SK-N-SH treated with all-trans-retinoic acid at 6 μM for 48 hours (cell line): ENCODE measurements around the gene NDUFS8.

Source experiments
- ARNTL ChIP-seq: fragments of 450-650 bp; formaldehyde crosslinking; IDR thresholded peaks from 2 replicates; pipeline ENCODE4 v1.5.0; 2020; ENCODE audit warnings: low read depth, mild to moderate bottlenecking, moderate library complexity, borderline replicate concordance
- BACH2 ChIP-seq: fragments of 250-450 bp; sonication (Bioruptor Pico); IDR thresholded peaks from 2 replicates; pipeline ENCODE4 v1.9.0; 2021; ENCODE audit warnings: mild to moderate bottlenecking, borderline replicate concordance
- OSR1 ChIP-seq: fragments of 250-450 bp; sonication (Bioruptor Pico); IDR thresholded peaks from 2 replicates; pipeline ENCODE4 v1.8.0; 2022; ENCODE audit warnings: moderate library complexity, mild to moderate bottlenecking, inconsistent platforms
- SNAI2 ChIP-seq: fragments of 250-450 bp; sonication (Bioruptor Pico); IDR thresholded peaks from 2 replicates; pipeline ENCODE4 v1.5.0; 2020; ENCODE audit warnings: mild to moderate bottlenecking, moderate library complexity
- ZC3H10 ChIP-seq: fragments of 250-450 bp; sonication (Bioruptor Pico); IDR thresholded peaks from 2 replicates; pipeline ENCODE4 v1.5.1; 2021; ENCODE audit warnings: mild to moderate bottlenecking, moderate library complexity
- ZFP3 ChIP-seq: fragments of 250-450 bp; sonication (Bioruptor Pico); IDR thresholded peaks from 2 replicates; pipeline ENCODE4 v1.5.0; 2020; ENCODE audit warnings: mild to moderate bottlenecking, moderate library complexity
- ZFP30 ChIP-seq: fragments of 450-650 bp; formaldehyde crosslinking; IDR thresholded peaks from 2 replicates; pipeline ENCODE4 v1.5.0; 2022; ENCODE audit warnings: mild to moderate bottlenecking, moderate library complexity
- ZNF565 ChIP-seq: fragments of 450-650 bp; formaldehyde crosslinking; conservative IDR thresholded peaks from 2 replicates; pipeline ENCODE4 v1.5.0; 2020; ENCODE audit warnings: low read depth, mild to moderate bottlenecking, moderate library complexity
- TF ChIP-seq, protein P1 (sequence below): fragments of 250-450 bp; sonication (Bioruptor Pico); IDR thresholded peaks from 2 replicates; pipeline ENCODE4 v1.5.0; 2020; ENCODE audit warnings: mild to moderate bottlenecking, moderate library complexity
- TF ChIP-seq, protein P2 (sequence below): fragments of 250-450 bp; sonication (Bioruptor Pico); IDR thresholded peaks from 2 replicates; pipeline ENCODE4 v1.5.1; 2021; ENCODE audit warnings: mild to moderate bottlenecking, moderate library complexity
- TF ChIP-seq, protein P3 (sequence below): fragments of 250-450 bp; sonication (Bioruptor Pico); IDR thresholded peaks from 2 replicates; pipeline ENCODE4 v1.8.0; 2021; ENCODE audit warnings: low read depth, mild to moderate bottlenecking, moderate library complexity, borderline replicate concordance

DNA sequence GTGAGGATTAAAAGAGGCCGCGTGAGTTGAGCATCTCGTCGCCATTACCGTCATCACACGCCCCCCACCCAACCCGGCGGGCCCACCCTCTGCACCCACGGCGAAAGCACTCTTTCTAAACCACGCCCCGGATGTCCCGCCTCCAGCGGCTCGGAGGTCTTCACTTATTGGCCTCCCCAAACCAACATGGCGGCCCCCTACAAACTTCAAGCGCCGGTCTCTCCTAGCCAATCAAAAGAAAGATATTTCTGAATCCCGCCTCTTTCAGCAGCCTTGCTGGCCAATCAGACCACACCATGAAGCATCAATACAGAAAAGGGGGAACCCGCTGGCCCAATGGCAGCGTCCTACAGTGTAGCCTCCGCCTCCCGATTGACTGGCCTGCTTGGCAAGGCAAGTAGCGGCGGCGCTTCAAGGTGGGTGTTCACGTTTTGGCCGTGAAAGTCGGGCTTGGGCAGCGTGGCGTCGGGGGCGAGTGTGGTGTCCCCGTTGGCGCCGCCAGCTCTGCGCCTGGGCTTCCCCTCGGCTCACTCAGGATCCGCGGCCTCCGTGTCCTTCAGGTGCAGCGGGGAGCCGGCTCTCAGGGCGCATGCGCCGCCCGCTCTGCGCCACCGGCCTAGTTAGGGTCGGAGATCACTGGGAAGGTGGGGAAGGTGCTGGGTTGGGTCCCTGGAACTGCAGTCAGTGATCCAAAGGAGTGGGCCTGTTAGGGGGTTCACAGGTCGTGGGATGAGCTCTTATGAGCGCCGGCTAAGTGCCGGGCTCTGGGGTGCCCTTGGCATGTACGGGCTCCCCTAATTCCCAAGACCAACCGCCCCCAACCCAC lies at the start of gene NDUFS8:
- TF ChIP-seq, protein P1, sequence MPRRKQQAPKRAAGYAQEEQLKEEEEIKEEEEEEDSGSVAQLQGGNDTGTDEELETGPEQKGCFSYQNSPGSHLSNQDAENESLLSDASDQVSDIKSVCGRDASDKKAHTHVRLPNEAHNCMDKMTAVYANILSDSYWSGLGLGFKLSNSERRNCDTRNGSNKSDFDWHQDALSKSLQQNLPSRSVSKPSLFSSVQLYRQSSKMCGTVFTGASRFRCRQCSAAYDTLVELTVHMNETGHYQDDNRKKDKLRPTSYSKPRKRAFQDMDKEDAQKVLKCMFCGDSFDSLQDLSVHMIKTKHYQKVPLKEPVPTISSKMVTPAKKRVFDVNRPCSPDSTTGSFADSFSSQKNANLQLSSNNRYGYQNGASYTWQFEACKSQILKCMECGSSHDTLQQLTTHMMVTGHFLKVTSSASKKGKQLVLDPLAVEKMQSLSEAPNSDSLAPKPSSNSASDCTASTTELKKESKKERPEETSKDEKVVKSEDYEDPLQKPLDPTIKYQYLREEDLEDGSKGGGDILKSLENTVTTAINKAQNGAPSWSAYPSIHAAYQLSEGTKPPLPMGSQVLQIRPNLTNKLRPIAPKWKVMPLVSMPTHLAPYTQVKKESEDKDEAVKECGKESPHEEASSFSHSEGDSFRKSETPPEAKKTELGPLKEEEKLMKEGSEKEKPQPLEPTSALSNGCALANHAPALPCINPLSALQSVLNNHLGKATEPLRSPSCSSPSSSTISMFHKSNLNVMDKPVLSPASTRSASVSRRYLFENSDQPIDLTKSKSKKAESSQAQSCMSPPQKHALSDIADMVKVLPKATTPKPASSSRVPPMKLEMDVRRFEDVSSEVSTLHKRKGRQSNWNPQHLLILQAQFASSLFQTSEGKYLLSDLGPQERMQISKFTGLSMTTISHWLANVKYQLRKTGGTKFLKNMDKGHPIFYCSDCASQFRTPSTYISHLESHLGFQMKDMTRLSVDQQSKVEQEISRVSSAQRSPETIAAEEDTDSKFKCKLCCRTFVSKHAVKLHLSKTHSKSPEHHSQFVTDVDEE (CRISPR knock-in tag) = no peak
- no peak for TF ChIP-seq ZFP30 (CRISPR knock-in tag)
- TF ChIP-seq ARNTL (CRISPR knock-in tag) = no peak
- TF ChIP-seq, protein P2, sequence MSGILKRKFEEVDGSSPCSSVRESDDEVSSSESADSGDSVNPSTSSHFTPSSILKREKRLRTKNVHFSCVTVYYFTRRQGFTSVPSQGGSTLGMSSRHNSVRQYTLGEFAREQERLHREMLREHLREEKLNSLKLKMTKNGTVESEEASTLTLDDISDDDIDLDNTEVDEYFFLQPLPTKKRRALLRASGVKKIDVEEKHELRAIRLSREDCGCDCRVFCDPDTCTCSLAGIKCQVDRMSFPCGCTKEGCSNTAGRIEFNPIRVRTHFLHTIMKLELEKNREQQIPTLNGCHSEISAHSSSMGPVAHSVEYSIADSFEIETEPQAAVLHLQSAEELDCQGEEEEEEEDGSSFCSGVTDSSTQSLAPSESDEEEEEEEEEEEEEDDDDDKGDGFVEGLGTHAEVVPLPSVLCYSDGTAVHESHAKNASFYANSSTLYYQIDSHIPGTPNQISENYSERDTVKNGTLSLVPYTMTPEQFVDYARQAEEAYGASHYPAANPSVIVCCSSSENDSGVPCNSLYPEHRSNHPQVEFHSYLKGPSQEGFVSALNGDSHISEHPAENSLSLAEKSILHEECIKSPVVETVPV (CRISPR knock-in tag) = no peak
- no peak for TF ChIP-seq SNAI2 (CRISPR knock-in tag)
- no peak for TF ChIP-seq OSR1
- TF ChIP-seq BACH2 (CRISPR knock-in tag) = no peak
- TF ChIP-seq, protein P3, sequence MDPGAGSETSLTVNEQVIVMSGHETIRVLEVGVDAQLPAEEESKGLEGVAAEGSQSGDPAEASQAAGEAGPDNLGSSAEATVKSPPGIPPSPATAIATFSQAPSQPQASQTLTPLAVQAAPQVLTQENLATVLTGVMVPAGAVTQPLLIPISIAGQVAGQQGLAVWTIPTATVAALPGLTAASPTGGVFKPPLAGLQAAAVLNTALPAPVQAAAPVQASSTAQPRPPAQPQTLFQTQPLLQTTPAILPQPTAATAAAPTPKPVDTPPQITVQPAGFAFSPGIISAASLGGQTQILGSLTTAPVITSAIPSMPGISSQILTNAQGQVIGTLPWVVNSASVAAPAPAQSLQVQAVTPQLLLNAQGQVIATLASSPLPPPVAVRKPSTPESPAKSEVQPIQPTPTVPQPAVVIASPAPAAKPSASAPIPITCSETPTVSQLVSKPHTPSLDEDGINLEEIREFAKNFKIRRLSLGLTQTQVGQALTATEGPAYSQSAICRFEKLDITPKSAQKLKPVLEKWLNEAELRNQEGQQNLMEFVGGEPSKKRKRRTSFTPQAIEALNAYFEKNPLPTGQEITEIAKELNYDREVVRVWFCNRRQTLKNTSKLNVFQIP (CRISPR knock-in tag) = no peak
- no peak for TF ChIP-seq ZC3H10 (CRISPR knock-in tag)
- TF ChIP-seq ZNF565 = no peak
- TF ChIP-seq ZFP3 (CRISPR knock-in tag) = no peak
